Sigmoid colon (tissue), 4 donors: ENCODE measurements around the gene PKLR.

Source experiments
- EP300 ChIP-seq, 4 donors: sonication (generic); formaldehyde crosslinking; IDR thresholded peaks; one replicate each; pipeline ENCODE4 v1.6.1; 2017; ENCODE audit warnings: antibody characterized with exemption in 4 of 4
- POLR2A ChIP-seq, 2 donors: fragments of 450-650 bp; IDR thresholded peaks; one replicate each; pipeline ENCODE4 v1.6.1; 2016; ENCODE audit warnings: antibody characterized with exemption in 2 of 2, mild to moderate bottlenecking in 2 of 2, moderate library complexity in 2 of 2
- TF ChIP-seq, protein P1 (sequence below), 4 experiments: fragments of 450-650 bp in 3 of 4; fragments of 200-600 bp in 1 of 4; IDR thresholded peaks; one replicate each; pipeline ENCODE4 v1.5.1; 2016 to 2019; ENCODE audit warnings: antibody characterized with exemption in 4 of 4, mild to moderate bottlenecking in 3 of 4, moderate library complexity in 2 of 4

DNA sequence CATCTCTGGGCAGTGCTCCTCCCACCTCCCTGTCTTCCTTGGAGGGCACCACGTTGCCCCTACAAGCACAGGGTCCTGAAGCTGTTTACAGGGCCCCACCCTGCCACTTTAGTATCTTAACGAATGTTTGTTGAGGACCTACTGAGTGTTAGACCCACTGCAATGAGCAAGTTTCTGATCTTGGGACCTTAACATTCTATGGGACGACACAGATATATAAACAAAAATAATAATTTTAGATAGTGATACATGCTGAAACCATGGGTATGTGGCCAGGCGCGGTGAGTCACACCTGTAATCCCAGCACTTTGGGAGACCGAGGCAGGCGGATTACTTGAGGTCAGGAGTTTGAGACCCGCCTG lies 56.1 kb downstream of the PKLR start:
- TF ChIP-seq, protein P1, sequence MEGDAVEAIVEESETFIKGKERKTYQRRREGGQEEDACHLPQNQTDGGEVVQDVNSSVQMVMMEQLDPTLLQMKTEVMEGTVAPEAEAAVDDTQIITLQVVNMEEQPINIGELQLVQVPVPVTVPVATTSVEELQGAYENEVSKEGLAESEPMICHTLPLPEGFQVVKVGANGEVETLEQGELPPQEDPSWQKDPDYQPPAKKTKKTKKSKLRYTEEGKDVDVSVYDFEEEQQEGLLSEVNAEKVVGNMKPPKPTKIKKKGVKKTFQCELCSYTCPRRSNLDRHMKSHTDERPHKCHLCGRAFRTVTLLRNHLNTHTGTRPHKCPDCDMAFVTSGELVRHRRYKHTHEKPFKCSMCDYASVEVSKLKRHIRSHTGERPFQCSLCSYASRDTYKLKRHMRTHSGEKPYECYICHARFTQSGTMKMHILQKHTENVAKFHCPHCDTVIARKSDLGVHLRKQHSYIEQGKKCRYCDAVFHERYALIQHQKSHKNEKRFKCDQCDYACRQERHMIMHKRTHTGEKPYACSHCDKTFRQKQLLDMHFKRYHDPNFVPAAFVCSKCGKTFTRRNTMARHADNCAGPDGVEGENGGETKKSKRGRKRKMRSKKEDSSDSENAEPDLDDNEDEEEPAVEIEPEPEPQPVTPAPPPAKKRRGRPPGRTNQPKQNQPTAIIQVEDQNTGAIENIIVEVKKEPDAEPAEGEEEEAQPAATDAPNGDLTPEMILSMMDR (IDR thresholded peaks at IDR 0.05) = no peak
- no peak for TF ChIP-seq POLR2A (IDR thresholded peaks at IDR 0.05)
- TF ChIP-seq EP300 (IDR thresholded peaks at IDR 0.05) = no peak
